Glomerular endothelial cell (primary cell): ENCODE measurements around the gene TLE2. TPM values are rescaled to one million over a fixed set of nuclear protein-coding genes. Genes with fewer than 3 reads are reported as not detected.

Experiments
- DNase-seq: peaks from one replicate; pipeline ENCODE4 v3.0.0-alpha.2; 2011; ENCODE audit warnings: low read depth, low spot score; ENCODE audit errors: extremely low read depth
- total RNA-seq: library from RNA; depleted of rRNA; stranded (reverse); fragments of >200 nt; gene quantifications from 2 replicates; pipeline ENCODE4 v1.2.3, GENCODE V29; 2015

TLE2 gene
- 20.8 and 32.8 TPM in 2 replicates for total RNA-seq

GRCh38 chr19:3029065-3029923, at the start of gene TLE2:
Gene TLE2 (minus strand): TSS chr19:3029280. CDS start chr19:3028904, 376 bp downstream.
- DNase-seq, result no peak

- DNase-seq, result no peak
Measured at GRCh38 chr19:3075605-3076431, 46.7 kb upstream of the TLE2 start.

- no peak for DNase-seq
Measured at GRCh38 chr19:3073931-3074595, 45.0 kb upstream of the TLE2 start.

GRCh38 chr19:3073159-3073563, 44.1 kb upstream of the TLE2 start:
- DNase-seq, result no peak

- no peak for DNase-seq
Measured at GRCh38 chr19:3071768-3072167, 42.7 kb upstream of the TLE2 start.

DNA sequence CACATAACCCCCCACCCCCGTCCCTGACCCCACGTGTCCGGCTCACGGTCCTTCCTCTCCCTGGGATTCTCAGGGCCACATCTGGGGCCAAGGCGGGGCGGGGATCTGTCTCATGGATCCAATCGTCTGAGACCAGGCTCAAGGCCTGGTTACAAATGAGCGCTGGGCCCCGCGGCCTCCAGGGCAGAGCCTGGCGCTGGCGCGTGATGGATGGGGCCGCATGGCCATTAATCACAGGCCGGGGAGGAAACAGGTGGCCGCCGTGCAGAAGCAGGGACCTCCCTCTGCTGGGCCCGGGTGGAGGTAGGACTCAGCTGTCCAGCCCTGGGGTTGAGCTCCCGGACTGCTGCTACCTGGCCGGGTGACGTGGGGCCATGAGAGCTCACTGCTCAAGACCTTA, 39.0 kb upstream of the TLE2 start:
- DNase-seq, result no peak

DNA sequence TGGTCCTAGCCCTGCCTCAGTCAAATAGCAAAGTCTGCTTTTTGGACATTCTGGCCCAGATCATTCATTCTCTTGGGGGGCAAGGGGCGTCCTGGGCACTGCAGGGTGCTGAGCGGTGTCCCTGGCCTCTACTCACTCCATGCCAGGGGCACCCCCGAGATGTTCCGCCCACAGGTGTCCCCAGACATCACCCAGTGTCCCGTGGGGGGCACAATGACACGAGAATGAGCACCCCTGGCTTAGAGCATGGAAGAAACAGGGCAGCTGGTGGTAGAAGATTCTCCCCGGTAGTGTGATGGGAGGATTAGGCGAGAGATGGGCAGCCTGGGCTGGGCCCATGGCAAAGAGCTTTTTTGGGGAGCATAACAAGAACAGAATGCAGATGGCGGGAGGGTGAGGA, 38.5 kb upstream of the TLE2 start:
- no peak for DNase-seq

DNA sequence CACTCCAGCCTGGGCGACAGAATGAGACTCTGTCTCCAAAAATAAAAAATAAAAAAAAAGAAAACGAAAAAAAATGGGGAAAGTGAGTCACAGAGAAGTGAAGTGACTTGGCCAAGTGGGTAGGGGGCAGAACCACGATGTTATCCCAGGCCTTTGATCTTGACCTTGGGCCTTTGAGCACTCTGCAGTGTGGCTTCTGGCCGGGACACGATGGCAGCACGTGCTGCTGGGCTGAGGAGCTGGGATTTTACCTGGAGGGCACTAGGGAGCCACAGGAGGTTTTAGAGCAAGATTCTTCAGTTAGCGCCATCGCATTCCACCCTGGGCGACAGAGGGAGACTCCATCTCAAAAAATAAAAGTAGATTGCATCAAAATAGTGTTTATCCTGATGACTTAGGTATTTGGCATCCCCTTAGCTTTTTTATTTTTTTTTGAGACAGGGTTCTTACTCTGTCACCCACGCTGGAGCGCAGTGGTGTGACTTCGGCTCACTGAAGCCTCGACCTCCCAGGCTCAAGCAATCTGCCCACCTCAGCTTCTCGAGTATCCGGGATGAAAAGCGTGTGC, 37.5 kb upstream of the TLE2 start:
- DNase-seq, result no peak

- no peak for DNase-seq
Measured at GRCh38 chr19:3065675-3066357, 36.7 kb upstream of the TLE2 start.

- DNase-seq, result no peak
Measured at GRCh38 chr19:3064011-3064330, 34.9 kb upstream of the TLE2 start.

DNA sequence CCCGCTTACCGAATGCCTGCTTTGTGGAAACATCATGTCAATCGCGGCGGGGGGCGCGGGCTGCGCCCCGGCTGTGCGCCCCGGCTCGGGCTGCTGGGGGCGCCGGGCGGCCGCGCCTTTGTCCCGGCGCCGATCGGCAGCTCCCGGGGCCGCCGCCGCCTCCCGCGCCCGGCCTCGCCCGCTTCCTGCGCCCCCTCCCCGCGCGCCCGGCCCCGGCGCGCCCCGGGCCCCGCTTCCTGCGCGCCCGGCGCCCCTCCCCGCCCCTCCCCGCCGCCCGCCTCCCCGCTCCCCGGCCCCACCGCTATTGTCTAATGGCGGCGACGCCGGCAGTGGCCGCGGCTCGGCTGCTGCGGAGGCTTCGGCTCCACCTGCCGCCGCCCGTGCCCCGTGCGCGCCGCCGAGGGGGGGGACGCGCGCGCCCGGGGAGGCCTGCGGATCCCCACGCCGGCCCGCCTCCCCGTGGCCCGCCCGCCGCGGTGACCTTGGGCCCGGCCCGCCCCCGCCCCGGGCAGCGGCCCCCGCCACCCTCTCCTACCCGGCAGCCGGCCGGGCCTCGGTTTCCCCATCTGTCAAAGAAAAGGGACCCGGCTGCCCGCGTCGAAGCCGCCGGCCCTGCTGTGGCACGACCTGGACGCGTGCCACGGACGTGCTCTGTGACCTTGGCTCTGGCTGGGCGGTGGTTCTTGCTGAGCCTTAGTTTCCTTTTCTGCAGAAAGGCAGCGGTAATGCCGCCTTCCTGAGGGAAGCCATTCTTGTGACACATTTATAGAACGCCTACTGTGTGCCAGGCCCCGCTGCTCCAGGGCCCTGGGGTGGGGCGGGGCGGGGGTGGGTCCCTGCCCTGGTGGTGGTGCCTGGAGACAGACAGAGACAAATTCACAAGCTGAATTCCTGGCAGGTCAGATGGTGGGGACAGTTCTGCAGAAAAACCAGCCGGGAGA, 33.4 kb upstream of the TLE2 start, which contains the start of gene TLE5:
TSS of gene TLE5 (minus strand) at position 331 of the 941 bp plus-strand sequence. CDS start at position 36, 295 bp downstream.
- DNase-seq, result no peak

GRCh38 chr19:3061182-3062161, 32.4 kb upstream of the TLE2 start:
- DNase-seq, result no peak

DNA sequence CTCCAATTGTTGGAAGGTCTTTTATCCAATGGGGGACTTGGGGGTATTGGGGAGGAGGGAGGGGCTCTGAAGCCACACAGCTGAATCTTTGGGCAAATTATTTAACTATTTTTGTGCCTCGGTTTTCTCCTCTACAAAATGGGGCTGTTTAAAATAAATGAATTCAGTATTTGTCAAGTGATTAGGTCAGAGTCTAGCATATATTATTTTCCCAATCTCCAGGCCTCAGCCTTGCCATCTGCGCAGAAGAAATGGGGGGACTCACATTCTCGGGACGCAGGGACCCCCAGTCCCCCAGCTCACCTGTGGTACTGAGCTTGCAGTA, 31.7 kb upstream of the TLE2 start:
- DNase-seq, result no peak

DNA sequence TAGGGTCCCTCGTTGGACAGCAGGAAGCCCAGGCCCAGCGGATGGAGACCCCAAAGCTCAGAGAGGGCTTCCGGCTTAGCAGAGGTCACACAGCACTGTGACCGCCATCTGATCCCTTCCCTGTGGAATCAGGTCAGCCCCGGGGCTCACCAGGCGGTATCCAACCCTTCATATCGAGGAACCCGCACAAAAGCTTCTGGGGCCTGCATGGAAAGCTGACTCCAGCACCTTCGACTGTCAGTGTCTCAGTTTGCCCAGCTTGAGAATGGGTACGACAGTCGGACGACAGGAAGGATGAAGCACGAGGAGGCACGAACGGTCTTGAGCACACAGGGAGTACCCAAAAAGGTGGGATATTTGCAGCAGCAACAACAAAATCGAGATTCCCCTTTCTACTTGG, 30.6 kb upstream of the TLE2 start:
- DNase-seq, result no peak

DNA sequence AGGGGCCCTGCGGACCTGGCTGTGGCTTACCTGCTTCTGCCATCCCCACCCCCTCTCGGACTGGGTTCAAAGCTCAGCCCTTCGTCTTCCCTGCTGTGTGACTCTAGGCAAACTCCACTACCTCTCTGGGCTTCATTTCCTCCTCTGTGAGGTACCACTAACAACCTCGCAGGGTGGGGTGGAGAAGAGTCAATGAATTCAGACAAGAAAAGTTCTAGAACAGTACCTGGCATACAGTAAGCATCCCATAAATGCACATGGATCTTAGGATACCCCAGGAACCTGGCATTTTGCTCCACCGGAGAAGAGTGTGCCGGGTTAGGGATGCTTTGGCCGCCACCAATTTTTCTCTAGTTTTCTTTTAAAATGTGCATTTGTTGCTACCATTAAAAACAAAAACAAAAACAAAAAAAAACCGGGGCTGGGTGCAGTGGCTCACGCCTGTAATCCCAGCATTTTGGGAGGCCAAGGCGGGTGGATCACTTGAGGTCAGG, 29.8 kb upstream of the TLE2 start:
- DNase-seq, result no peak

DNA sequence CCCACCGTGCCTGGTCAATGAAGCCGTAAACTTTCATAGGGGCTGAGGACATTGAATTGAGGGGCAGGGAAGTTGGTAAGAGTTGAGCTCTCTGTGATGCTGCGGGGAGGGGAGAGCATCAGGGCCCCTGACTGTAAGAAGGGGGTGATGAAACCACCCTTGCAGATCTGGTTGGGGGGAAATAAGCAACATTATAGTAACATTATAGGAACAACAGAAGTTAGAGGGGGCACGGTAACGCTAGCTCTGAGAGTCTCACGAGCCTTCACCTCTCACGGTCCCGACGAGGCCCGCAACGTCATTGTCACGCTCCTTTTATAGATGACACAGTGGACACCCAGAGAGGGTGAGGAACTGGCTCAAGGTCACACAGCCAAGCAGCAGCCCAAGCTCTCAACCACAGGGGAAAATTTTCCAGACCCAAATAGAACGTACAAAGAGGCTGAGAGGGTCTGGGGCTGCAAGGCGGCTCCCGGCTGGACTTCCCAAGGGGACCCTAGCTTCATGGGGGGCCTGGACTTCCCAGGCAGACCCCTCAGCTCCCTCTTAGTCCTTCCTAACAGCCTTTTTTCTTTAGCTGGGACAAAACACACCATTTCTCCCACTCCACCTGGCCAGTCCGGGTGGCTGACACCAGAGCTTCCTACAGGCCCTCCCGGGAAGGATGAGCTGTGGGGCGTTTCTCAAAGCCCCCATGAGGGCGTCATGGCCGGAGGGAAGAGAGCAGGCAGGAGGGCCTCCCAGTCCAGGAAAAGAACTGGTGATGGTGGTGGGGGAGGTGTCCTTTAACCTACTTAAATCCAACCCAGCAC, 29.1 kb upstream of the TLE2 start:
- no peak for DNase-seq

- DNase-seq, result no peak
Measured at GRCh38 chr19:3057275-3057714, 28.2 kb upstream of the TLE2 start.
